ENCODE data around the gene MCM7. TPM values are rescaled to one million over a fixed set of nuclear protein-coding genes. Genes with fewer than 3 reads are reported as not detected.

Gene MCM7
- total RNA-seq, 1 donor from 2014 or later = 196 TPM

DNA sequence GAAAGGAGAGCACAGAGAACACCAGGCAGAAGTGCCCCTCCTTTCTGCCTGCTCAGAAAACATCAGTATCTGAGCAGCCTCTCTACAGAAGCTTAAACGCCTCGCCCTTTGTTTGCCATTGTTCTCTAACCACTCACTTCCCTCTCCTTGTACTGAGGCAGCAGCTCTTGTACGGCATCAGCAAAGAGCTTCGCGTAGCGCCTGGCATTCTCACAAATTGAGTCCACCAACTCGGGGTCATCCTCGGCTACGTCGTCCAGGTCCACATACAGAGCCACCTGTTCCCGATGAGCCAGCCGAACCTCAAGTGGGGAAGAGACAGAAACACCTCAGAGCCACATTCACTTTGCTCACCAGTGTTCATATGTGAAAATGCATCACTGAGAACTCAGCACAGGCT, 1.7 kb downstream of the MCM7 start:
- TF ChIP-seq, protein P1, sequence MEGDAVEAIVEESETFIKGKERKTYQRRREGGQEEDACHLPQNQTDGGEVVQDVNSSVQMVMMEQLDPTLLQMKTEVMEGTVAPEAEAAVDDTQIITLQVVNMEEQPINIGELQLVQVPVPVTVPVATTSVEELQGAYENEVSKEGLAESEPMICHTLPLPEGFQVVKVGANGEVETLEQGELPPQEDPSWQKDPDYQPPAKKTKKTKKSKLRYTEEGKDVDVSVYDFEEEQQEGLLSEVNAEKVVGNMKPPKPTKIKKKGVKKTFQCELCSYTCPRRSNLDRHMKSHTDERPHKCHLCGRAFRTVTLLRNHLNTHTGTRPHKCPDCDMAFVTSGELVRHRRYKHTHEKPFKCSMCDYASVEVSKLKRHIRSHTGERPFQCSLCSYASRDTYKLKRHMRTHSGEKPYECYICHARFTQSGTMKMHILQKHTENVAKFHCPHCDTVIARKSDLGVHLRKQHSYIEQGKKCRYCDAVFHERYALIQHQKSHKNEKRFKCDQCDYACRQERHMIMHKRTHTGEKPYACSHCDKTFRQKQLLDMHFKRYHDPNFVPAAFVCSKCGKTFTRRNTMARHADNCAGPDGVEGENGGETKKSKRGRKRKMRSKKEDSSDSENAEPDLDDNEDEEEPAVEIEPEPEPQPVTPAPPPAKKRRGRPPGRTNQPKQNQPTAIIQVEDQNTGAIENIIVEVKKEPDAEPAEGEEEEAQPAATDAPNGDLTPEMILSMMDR (IDR thresholded peaks at IDR 0.05; ENCODE audit: partially characterized antibody, unreplicated experiment) = no peak
- Mint-ChIP-seq H3K27ac (ENCODE audit: unreplicated experiment) (peak overlapping the region; percentile 98), H3K27me3 (ENCODE audit: unreplicated experiment) (peaks cover 29% of the 10 kb centered on the region), H3K4me1 (ENCODE audit: low read depth, unreplicated experiment) (peaks cover 32% of the 10 kb centered on the region), H3K4me3 (ENCODE audit: unreplicated experiment) (peak overlapping the region; percentile 99), H3K9me3 (ENCODE audit: unreplicated experiment) (peaks cover 31% of the 10 kb centered on the region), H3K36me3 (ENCODE audit: unreplicated experiment) (peaks cover 23% of the 10 kb centered on the region)
- DNase-seq = no peak

DNA sequence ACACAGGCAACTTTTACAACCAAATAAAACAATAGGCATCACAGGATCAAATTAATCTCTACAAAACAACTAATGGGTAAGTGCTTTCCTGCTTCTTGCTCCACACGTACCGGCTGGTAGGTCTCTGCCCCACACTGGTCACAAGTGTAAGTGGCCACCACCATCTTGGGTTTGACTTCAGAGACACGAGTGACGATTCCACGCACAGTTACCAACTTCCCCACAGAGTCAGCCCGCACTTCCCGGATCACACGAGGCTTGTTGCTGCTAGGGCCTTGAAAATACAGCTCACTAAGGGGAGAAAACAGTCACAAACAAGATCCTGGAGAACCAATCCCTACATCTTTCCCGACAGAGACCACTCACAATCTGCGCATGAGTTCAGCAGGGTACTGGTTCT, 2.3 kb downstream of the MCM7 start:
- TF ChIP-seq, protein P1 (IDR thresholded peaks at IDR 0.05; ENCODE audit: partially characterized antibody, unreplicated experiment) = no peak
- Mint-ChIP-seq H3K27ac (ENCODE audit: unreplicated experiment) (peak overlapping the region; percentile 98), H3K9me3 (ENCODE audit: unreplicated experiment) (peaks cover 31% of the 10 kb centered on the region), H3K4me3 (ENCODE audit: unreplicated experiment) (peak overlapping the region; percentile 99), H3K27me3 (ENCODE audit: unreplicated experiment) (peaks cover 28% of the 10 kb centered on the region), H3K4me1 (ENCODE audit: low read depth, unreplicated experiment) (peaks cover 32% of the 10 kb centered on the region), H3K36me3 (ENCODE audit: unreplicated experiment) (peaks cover 23% of the 10 kb centered on the region)
- DNase-seq = no peak

DNA sequence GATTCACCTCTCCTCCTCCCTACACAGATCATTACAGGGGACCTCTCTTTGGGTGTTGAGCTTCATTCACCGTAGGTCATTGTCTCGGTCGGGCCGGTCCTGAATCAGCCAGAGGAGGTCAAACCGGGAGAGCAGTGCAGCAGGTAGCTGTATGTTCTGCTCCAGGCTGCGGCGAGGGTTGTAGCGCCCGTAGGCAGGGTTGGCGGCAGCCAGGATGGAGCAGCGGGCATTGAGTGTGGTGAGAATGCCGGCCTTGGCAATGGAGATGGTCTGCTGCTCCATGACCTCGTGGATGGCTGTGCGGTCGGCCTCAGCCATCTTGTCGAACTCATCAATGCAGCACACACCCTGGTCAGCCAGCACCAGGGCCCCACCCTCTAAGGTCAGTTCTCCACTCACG, 5.5 kb downstream of the MCM7 start:
- Mint-ChIP-seq H3K27ac (ENCODE audit: unreplicated experiment) (no peak overlapping the region), H3K4me3 (ENCODE audit: unreplicated experiment) (peak overlapping the region; percentile 49), H3K27me3 (ENCODE audit: unreplicated experiment) (peaks cover 20% of the 10 kb centered on the region), H3K36me3 (ENCODE audit: unreplicated experiment) (peaks cover 23% of the 10 kb centered on the region), H3K4me1 (ENCODE audit: low read depth, unreplicated experiment) (peaks cover 43% of the 10 kb centered on the region), H3K9me3 (ENCODE audit: unreplicated experiment) (peaks cover 20% of the 10 kb centered on the region)
- TF ChIP-seq, protein P1 (IDR thresholded peaks at IDR 0.05; ENCODE audit: partially characterized antibody, unreplicated experiment) = no peak
- DNase-seq = no peak

DNA sequence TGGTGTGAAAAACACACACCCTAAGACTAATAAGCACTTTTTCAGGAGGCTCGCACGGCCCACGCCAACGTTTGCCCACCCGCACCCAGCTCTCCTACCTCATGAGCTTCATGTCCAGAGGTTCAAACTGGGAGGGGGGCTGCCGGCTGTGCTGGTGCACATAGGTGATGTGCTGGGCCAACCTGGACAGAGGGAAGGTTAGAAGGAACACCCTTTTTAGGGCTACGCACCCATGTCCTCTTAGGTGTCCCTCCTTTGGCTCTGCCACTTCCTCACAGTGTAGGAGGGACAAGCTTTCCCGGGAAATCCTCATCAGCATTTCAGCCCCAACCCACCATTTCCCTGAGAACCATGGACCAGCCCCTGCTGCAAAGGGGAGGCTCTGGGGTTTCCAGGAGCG, 5.9 kb downstream of the MCM7 start:
- Mint-ChIP-seq H3K27ac (ENCODE audit: unreplicated experiment) (peak overlapping the region; percentile 28), H3K27me3 (ENCODE audit: unreplicated experiment) (peaks cover 19% of the 10 kb centered on the region), H3K9me3 (ENCODE audit: unreplicated experiment) (peaks cover 20% of the 10 kb centered on the region), H3K36me3 (ENCODE audit: unreplicated experiment) (peaks cover 23% of the 10 kb centered on the region), H3K4me1 (ENCODE audit: low read depth, unreplicated experiment) (peaks cover 43% of the 10 kb centered on the region), H3K4me3 (ENCODE audit: unreplicated experiment) (peak overlapping the region; percentile 46)
- TF ChIP-seq, protein P1 (IDR thresholded peaks at IDR 0.05; ENCODE audit: partially characterized antibody, unreplicated experiment) = no peak
- DNase-seq = no peak

DNA sequence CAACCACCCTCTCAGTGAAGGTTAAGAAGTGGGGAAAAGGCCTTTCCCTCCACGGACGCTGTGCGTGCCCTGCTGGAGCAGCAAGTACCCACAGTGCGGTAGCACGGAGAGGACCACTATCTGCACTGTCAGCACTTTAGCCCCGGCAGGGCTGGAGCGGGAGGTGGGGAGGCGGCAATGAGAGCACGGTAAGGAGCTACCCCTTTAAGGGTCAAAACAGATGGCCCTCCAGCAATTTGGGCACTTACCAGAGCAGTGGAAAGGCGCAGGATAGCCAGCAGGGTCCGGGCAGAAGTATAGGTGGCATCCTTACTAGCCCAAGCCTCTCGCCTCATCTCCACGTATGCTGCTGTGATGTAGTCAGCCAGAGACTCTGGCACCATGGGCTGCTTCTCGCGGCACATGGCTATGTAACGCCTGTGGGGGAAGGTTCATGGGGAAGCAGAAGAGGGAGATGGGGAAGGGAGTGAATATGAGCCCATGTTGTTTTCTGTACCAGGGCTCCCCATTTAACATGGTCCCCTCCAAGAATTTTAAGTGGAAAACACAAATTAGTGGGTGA, 7.2 kb downstream of the MCM7 start:
- TF ChIP-seq, protein P1 (IDR thresholded peaks at IDR 0.05; ENCODE audit: partially characterized antibody, unreplicated experiment) = no peak
- DNase-seq = no peak
- H3K4me1 Mint-ChIP-seq (ENCODE audit: low read depth, unreplicated experiment) = peaks cover 37% of the 10 kb centered on the region
- H3K4me3 Mint-ChIP-seq (ENCODE audit: unreplicated experiment) = peak overlapping the region; percentile 64
- H3K36me3 Mint-ChIP-seq (ENCODE audit: unreplicated experiment) = peaks cover 12% of the 10 kb centered on the region
- H3K9me3 Mint-ChIP-seq (ENCODE audit: unreplicated experiment) = peaks cover 22% of the 10 kb centered on the region
- peak overlapping the region; percentile 77 for H3K27ac Mint-ChIP-seq (ENCODE audit: unreplicated experiment)
- peaks cover 8% of the 10 kb centered on the region for H3K27me3 Mint-ChIP-seq (ENCODE audit: unreplicated experiment)
